EL (cell line): Measurements from ENCODE around the gene DLG2.
"Not testable (repeated sequence)": the region's sequence is repeated elsewhere in the genome, so short reads cannot be mapped to it uniquely, and the experiment has no call there.

Experiments used
- DNase-seq: peaks from one replicate; pipeline ENCODE4 v3.0.0-alpha.2; 2016

DLG2 gene

GRCh38 chr11:84819128-84819527, 808.0 kb downstream of the DLG2 start:
- peak; percentile 47 for DNase-seq

- DNase-seq = peak; percentile 84
Measured at GRCh38 chr11:84817998-84818397, 809.1 kb downstream of the DLG2 start.

GRCh38 chr11:84812471-84812969, 814.6 kb downstream of the DLG2 start:
- no peak for DNase-seq

- no peak for DNase-seq
Measured at GRCh38 chr11:84806354-84806753, 820.8 kb downstream of the DLG2 start.

- no peak for DNase-seq
Measured at GRCh38 chr11:84804041-84804440, 823.1 kb downstream of the DLG2 start.

- DNase-seq = peak; percentile 45
Measured at GRCh38 chr11:84800755-84801346, 826.3 kb downstream of the DLG2 start.

GRCh38 chr11:84799112-84799511, 828.0 kb downstream of the DLG2 start:
- no peak for DNase-seq

- DNase-seq = no peak
Measured at GRCh38 chr11:84795698-84796097, 831.4 kb downstream of the DLG2 start.

- no peak for DNase-seq
Measured at GRCh38 chr11:84794663-84795443, 832.3 kb downstream of the DLG2 start.

GRCh38 chr11:84793318-84793717, 833.8 kb downstream of the DLG2 start:
- DNase-seq = no peak

- no peak for DNase-seq
Measured at GRCh38 chr11:84790849-84791427, 836.2 kb downstream of the DLG2 start.

- no peak for DNase-seq
Measured at GRCh38 chr11:84788220-84788619, 838.9 kb downstream of the DLG2 start.

GRCh38 chr11:84784158-84784557, 843.0 kb downstream of the DLG2 start:
- DNase-seq = not testable (repeated sequence)

GRCh38 chr11:84780689-84781293, 846.4 kb downstream of the DLG2 start:
- peak; percentile 16 for DNase-seq

- DNase-seq = no peak
Measured at GRCh38 chr11:84775503-84775902, 851.6 kb downstream of the DLG2 start.

GRCh38 chr11:84763931-84764330, 863.2 kb downstream of the DLG2 start:
- no peak for DNase-seq

- no peak for DNase-seq
Measured at GRCh38 chr11:84757711-84758110, 869.4 kb downstream of the DLG2 start.

GRCh38 chr11:84751371-84751770, 875.8 kb downstream of the DLG2 start:
- DNase-seq = no peak

GRCh38 chr11:84747871-84748270, 879.3 kb downstream of the DLG2 start:
- no peak for DNase-seq

GRCh38 chr11:84740050-84740449, 887.1 kb downstream of the DLG2 start:
- DNase-seq = no peak

GRCh38 chr11:84724256-84724655, 902.9 kb downstream of the DLG2 start:
- DNase-seq = no peak

GRCh38 chr11:84722583-84723108, 904.5 kb downstream of the DLG2 start:
- DNase-seq = no peak

GRCh38 chr11:84721561-84721961, 905.6 kb downstream of the DLG2 start:
- DNase-seq = no peak
